ENCODE measurements around the gene COG5.
"Not testable (repeated sequence)": the region's sequence is repeated elsewhere in the genome, so short reads cannot be mapped to it uniquely, and the experiment has no call there.

COG5 gene

DNA sequence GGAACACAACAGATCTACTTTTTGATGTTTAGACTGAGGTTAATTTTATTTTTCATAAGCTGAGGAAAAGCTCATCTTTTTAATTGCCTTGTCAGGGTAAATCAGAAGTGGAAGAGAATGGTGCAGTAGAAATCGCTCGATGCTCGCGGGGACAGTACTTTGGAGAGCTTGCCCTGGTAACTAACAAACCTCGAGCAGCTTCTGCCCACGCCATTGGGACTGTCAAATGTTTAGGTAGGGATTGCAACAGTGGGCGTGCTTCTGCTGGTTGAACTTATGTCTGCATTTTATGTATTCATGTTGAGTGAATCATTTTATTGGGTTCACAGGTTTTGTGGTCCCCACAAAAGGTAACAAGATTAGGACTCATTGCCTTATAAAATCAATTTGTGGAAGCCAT, 406.6 kb downstream of the COG5 start:
- H3K23ac ChIP-seq (ENCODE audit: low read length in 2 of 2) = no peak overlapping the region
- no peak overlapping the region for H2BK120ac ChIP-seq (ENCODE audit: low read depth, low read length)
- no peaks in the 10 kb centered on the region for H3K27me3 ChIP-seq (ENCODE audit: control insufficient read depth in 1 of 2, insufficient read depth in 1 of 2, low read length in 2 of 2)
- H3K79me1 ChIP-seq (replicated peaks; ENCODE audit: low read length, poor library complexity, severe bottlenecking) = no peaks in the 10 kb centered on the region
- H2BK12ac ChIP-seq (ENCODE audit: low read length in 2 of 2) = no peak overlapping the region
- no peak overlapping the region for H3K18ac ChIP-seq (ENCODE audit: low read depth in 1 of 2, low read length in 2 of 2)
- no peaks in the 10 kb centered on the region for H3K9me3 ChIP-seq (ENCODE audit: control insufficient read depth, low read length)
- no peak overlapping the region for H4K91ac ChIP-seq (ENCODE audit: low read length)
- no peak overlapping the region for H3K4me2 ChIP-seq (ENCODE audit: low read length, poor library complexity, severe bottlenecking)
- 97% methylated on average over 7 of the region's 7 CpGs for WGBS
- no peak overlapping the region for H2BK15ac ChIP-seq (ENCODE audit: low read depth, poor library complexity, severe bottlenecking)
- no peak overlapping the region for H3K14ac ChIP-seq (ENCODE audit: low read length in 2 of 2)
- H2AFZ ChIP-seq (ENCODE audit: low read depth, low read length) = no peak overlapping the region
- H2AK5ac ChIP-seq (ENCODE audit: low read length, severe bottlenecking) = no peak overlapping the region
- H3K4me1 ChIP-seq (ENCODE audit: control insufficient read depth, insufficient read depth, low read depth, low read length) = peaks cover under 1% of the 10 kb centered on the region
- no peak overlapping the region for H3K4me3 ChIP-seq (ENCODE audit: insufficient read depth in 1 of 2, low read depth in 1 of 2, low read length in 2 of 2)
- no peak for DNase-seq
- H2BK5ac ChIP-seq (ENCODE audit: low read depth, low read length, poor library complexity, severe bottlenecking) = no peak overlapping the region
- no peak overlapping the region for H4K8ac ChIP-seq (ENCODE audit: low read length)
- H3K9ac ChIP-seq (ENCODE audit: low read length) = no peak overlapping the region
- H3K27ac ChIP-seq (ENCODE audit: low read length, poor library complexity, severe bottlenecking) = no peak overlapping the region
- no peak overlapping the region for H3K4ac ChIP-seq (ENCODE audit: low read depth in 1 of 2, low read length in 2 of 2)
- no peaks in the 10 kb centered on the region for H3K36me3 ChIP-seq (ENCODE audit: control insufficient read depth in 1 of 2, insufficient read depth in 2 of 2, low read depth in 1 of 2, low read length in 2 of 2)

DNA sequence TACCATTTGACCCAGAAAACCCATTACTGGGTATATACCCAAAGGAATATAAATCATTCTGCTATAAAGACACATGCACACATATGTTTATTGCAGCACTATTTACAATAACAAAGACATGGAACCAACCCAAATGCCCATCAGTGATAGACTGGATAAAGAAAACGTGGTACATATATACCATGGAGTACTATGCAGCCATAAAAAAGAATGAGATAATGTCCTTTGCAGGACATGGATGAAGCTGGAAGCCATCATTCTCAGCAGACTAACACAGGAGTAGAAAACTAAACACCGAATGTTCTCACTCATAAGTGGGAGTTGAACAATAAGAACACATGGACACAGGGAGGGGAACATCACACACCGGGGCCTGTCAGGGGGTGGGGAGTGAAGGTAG, 408.0 kb downstream of the COG5 start:
- not testable (repeated sequence) for H3K4me3 ChIP-seq (ENCODE audit: insufficient read depth in 1 of 2, low read depth in 1 of 2, low read length in 2 of 2); H3K23ac ChIP-seq (ENCODE audit: low read length in 2 of 2); H4K91ac ChIP-seq (ENCODE audit: low read length); DNase-seq; H3K14ac ChIP-seq (ENCODE audit: low read length in 2 of 2); H2AK5ac ChIP-seq (ENCODE audit: low read length, severe bottlenecking); H3K9me3 ChIP-seq (ENCODE audit: control insufficient read depth, low read length); H3K27me3 ChIP-seq (ENCODE audit: control insufficient read depth in 1 of 2, insufficient read depth in 1 of 2, low read length in 2 of 2); H2BK120ac ChIP-seq (ENCODE audit: low read depth, low read length); H2BK12ac ChIP-seq (ENCODE audit: low read length in 2 of 2); H3K4me2 ChIP-seq (ENCODE audit: low read length, poor library complexity, severe bottlenecking); H3K9ac ChIP-seq (ENCODE audit: low read length); H3K36me3 ChIP-seq (ENCODE audit: control insufficient read depth in 1 of 2, insufficient read depth in 2 of 2, low read depth in 1 of 2, low read length in 2 of 2); H2AFZ ChIP-seq (ENCODE audit: low read depth, low read length); H3K27ac ChIP-seq (ENCODE audit: low read length, poor library complexity, severe bottlenecking); H2BK5ac ChIP-seq (ENCODE audit: low read depth, low read length, poor library complexity, severe bottlenecking); H4K8ac ChIP-seq (ENCODE audit: low read length); H3K18ac ChIP-seq (ENCODE audit: low read depth in 1 of 2, low read length in 2 of 2); H2BK15ac ChIP-seq (ENCODE audit: low read depth, poor library complexity, severe bottlenecking); H3K79me1 ChIP-seq (replicated peaks; ENCODE audit: low read length, poor library complexity, severe bottlenecking); H3K4me1 ChIP-seq (ENCODE audit: control insufficient read depth, insufficient read depth, low read depth, low read length); H3K4ac ChIP-seq (ENCODE audit: low read depth in 1 of 2, low read length in 2 of 2)
- 98% methylated on average over 2 of the region's 3 CpGs for WGBS

DNA sequence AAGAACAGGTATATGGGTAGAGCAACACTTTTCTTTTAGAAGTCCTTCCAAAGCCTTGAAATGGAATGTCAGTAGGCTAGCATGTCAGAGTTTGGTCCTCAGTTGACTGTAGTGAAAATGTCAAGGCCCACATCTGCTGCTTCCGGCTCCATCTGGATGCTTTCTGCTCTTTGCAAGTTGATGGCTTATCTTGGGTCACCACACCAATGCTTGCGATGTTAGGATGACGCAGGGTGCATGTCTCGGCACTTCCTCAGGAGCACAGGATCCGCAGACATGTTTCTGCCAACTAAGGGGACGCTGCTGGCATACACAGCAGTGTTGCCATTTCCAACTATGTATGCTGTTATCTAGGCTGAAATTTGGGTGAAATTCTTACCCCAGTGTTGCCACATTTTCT, 408.9 kb downstream of the COG5 start:
- no peak overlapping the region for H4K91ac ChIP-seq (ENCODE audit: low read length)
- H3K27ac ChIP-seq (ENCODE audit: low read length, poor library complexity, severe bottlenecking) = no peak overlapping the region
- no peak overlapping the region for H2BK5ac ChIP-seq (ENCODE audit: low read depth, low read length, poor library complexity, severe bottlenecking)
- no peak overlapping the region for H2BK15ac ChIP-seq (ENCODE audit: low read depth, poor library complexity, severe bottlenecking)
- H3K4ac ChIP-seq (ENCODE audit: low read depth in 1 of 2, low read length in 2 of 2) = no peak overlapping the region
- no peaks in the 10 kb centered on the region for H3K79me1 ChIP-seq (replicated peaks; ENCODE audit: low read length, poor library complexity, severe bottlenecking)
- 96% methylated on average over 6 of the region's 6 CpGs for WGBS
- H3K23ac ChIP-seq (ENCODE audit: low read length in 2 of 2) = no peak overlapping the region
- H2BK120ac ChIP-seq (ENCODE audit: low read depth, low read length) = no peak overlapping the region
- no peak overlapping the region for H3K4me3 ChIP-seq (ENCODE audit: insufficient read depth in 1 of 2, low read depth in 1 of 2, low read length in 2 of 2)
- H3K36me3 ChIP-seq (ENCODE audit: control insufficient read depth in 1 of 2, insufficient read depth in 2 of 2, low read depth in 1 of 2, low read length in 2 of 2) = no peaks in the 10 kb centered on the region
- no peak overlapping the region for H3K4me2 ChIP-seq (ENCODE audit: low read length, poor library complexity, severe bottlenecking)
- H2AK5ac ChIP-seq (ENCODE audit: low read length, severe bottlenecking) = no peak overlapping the region
- no peak overlapping the region for H2AFZ ChIP-seq (ENCODE audit: low read depth, low read length)
- H3K27me3 ChIP-seq (ENCODE audit: control insufficient read depth in 1 of 2, insufficient read depth in 1 of 2, low read length in 2 of 2) = no peaks in the 10 kb centered on the region
- H3K4me1 ChIP-seq (ENCODE audit: control insufficient read depth, insufficient read depth, low read depth, low read length) = peaks cover 3% of the 10 kb centered on the region
- no peak overlapping the region for H4K8ac ChIP-seq (ENCODE audit: low read length)
- H3K9ac ChIP-seq (ENCODE audit: low read length) = no peak overlapping the region
- H3K14ac ChIP-seq (ENCODE audit: low read length in 2 of 2) = no peak overlapping the region
- no peaks in the 10 kb centered on the region for H3K9me3 ChIP-seq (ENCODE audit: control insufficient read depth, low read length)
- no peak for DNase-seq
- no peak overlapping the region for H2BK12ac ChIP-seq (ENCODE audit: low read length in 2 of 2)
- H3K18ac ChIP-seq (ENCODE audit: low read depth in 1 of 2, low read length in 2 of 2) = peak overlapping the region in 1 of 2 experiments; percentile 43

DNA sequence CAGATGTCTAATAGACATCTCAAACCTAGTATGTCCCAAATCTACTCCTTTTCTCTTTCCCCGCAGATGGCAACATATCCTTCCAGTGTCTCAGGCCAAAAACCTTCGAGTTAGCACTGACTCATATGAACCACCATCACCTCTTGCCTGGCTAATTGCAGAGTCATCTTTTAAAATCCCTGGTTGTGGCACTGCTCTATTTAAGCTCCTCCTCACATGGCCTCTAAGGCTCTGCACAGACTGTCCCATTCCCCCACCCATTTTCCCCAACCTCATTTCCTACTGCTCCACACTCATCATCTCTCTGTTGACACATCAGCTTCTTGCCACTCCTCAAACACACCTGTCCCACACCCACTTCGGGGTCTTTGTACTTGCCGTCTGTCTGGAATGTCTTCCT, 411.7 kb downstream of the COG5 start:
- Histone ChIP-seq H3K27me3 (ENCODE audit: control insufficient read depth in 1 of 2, insufficient read depth in 1 of 2, low read length in 2 of 2) (no peaks in the 10 kb centered on the region), H3K9ac (ENCODE audit: low read length) (peak overlapping the region; percentile 9), H3K18ac (ENCODE audit: low read depth in 1 of 2, low read length in 2 of 2) (no peak overlapping the region), H3K4me2 (ENCODE audit: low read length, poor library complexity, severe bottlenecking) (no peak overlapping the region), H3K23ac (ENCODE audit: low read length in 2 of 2) (no peak overlapping the region), H4K8ac (ENCODE audit: low read length) (no peak overlapping the region), H3K79me1 (replicated peaks; ENCODE audit: low read length, poor library complexity, severe bottlenecking) (no peaks in the 10 kb centered on the region), H2BK15ac (ENCODE audit: low read depth, poor library complexity, severe bottlenecking) (no peak overlapping the region), H3K14ac (ENCODE audit: low read length in 2 of 2) (no peak overlapping the region), H2AFZ (ENCODE audit: low read depth, low read length) (no peak overlapping the region), H3K4ac (ENCODE audit: low read depth in 1 of 2, low read length in 2 of 2) (no peak overlapping the region), H2BK120ac (ENCODE audit: low read depth, low read length) (no peak overlapping the region), H3K36me3 (ENCODE audit: control insufficient read depth in 1 of 2, insufficient read depth in 2 of 2, low read depth in 1 of 2, low read length in 2 of 2) (no peaks in the 10 kb centered on the region), H3K27ac (ENCODE audit: low read length, poor library complexity, severe bottlenecking) (no peak overlapping the region), H2BK12ac (ENCODE audit: low read length in 2 of 2) (no peak overlapping the region), H2BK5ac (ENCODE audit: low read depth, low read length, poor library complexity, severe bottlenecking) (no peak overlapping the region), H4K91ac (ENCODE audit: low read length) (no peak overlapping the region), H2AK5ac (ENCODE audit: low read length, severe bottlenecking) (no peak overlapping the region), H3K9me3 (ENCODE audit: control insufficient read depth, low read length) (no peaks in the 10 kb centered on the region), H3K4me3 (ENCODE audit: insufficient read depth in 1 of 2, low read depth in 1 of 2, low read length in 2 of 2) (no peak overlapping the region), H3K4me1 (ENCODE audit: control insufficient read depth, insufficient read depth, low read depth, low read length) (peaks cover 3% of the 10 kb centered on the region)
- peak; percentile 57 for DNase-seq
- 51% methylated on average over 4 of the region's 4 CpGs for WGBS

All from mesenchymal stem cell (in vitro differentiated cells and primary cell).